Measurements from ENCODE around the gene PSMD6. TPM values are rescaled to one million over a fixed set of nuclear protein-coding genes. Genes with fewer than 3 reads are reported as not detected.

Gene PSMD6
- polyA plus RNA-seq, 1 experiment = 47.8 TPM

- POLR2A ChIA-PET = no interaction called here
- no peaks in the 10 kb centered on the region for H3K36me3 ChIP-seq (ENCODE audit: control insufficient read depth, insufficient read depth, low read length)
- DNase-seq (ENCODE audit: low read depth) = no peak
- CTCF ChIA-PET = interaction anchor here (0.6 to 12.5 kb wide), 9 partner anchors 68 to 456 kb away, joined by 3 to 123 read pairs (median 5); no protein-coding TSS in a partner anchor
- TF ChIP-seq CTCF (IDR thresholded peaks at IDR 0.05; ENCODE audit: insufficient read depth, low read depth, low read length) = no peak
- H3K4me3 ChIP-seq (ENCODE audit: low read depth, low read length) = no peak overlapping the region
- H3K27me3 ChIP-seq (ENCODE audit: control insufficient read depth, insufficient read depth, low read length) = peaks cover 6% of the 10 kb centered on the region
Measured at GRCh38 chr3:64029287-64029686, 6.0 kb upstream of the PSMD6 start.

- no peak for DNase-seq (ENCODE audit: low read depth)
- Histone ChIP-seq H3K4me3 (ENCODE audit: low read depth, low read length) (no peak overlapping the region), H3K36me3 (ENCODE audit: control insufficient read depth, insufficient read depth, low read length) (no peaks in the 10 kb centered on the region), H3K27me3 (ENCODE audit: control insufficient read depth, insufficient read depth, low read length) (peaks cover 6% of the 10 kb centered on the region)
- ChIA-PET POLR2A (no interaction called here), CTCF (interaction anchor here (1.5 to 12.5 kb wide), 3 partner anchors 67 to 456 kb away, joined by 3 to 123 read pairs (median 27); no protein-coding TSS in a partner anchor)
- TF ChIP-seq CTCF (IDR thresholded peaks at IDR 0.05; ENCODE audit: insufficient read depth, low read depth, low read length) = no peak
Measured at GRCh38 chr3:64028754-64029153, 5.5 kb upstream of the PSMD6 start.

- POLR2A ChIA-PET = interaction anchor here (0.7 kb wide), 1 partner anchor 204 kb away, joined by 3 read pairs; no protein-coding TSS in a partner anchor
- H3K4me3 ChIP-seq (ENCODE audit: low read depth, low read length) = no peak overlapping the region
- H3K36me3 ChIP-seq (ENCODE audit: control insufficient read depth, insufficient read depth, low read length) = no peaks in the 10 kb centered on the region
- no peak for TF ChIP-seq CTCF (IDR thresholded peaks at IDR 0.05; ENCODE audit: insufficient read depth, low read depth, low read length)
- CTCF ChIA-PET = interaction anchor here (1.4 to 12.5 kb wide), 3 partner anchors 371 to 678 kb away, joined by 3 to 123 read pairs (median 7); no protein-coding TSS in a partner anchor
- H3K27me3 ChIP-seq (ENCODE audit: control insufficient read depth, insufficient read depth, low read length) = peaks cover 6% of the 10 kb centered on the region
- no peak for DNase-seq (ENCODE audit: low read depth)
Measured at GRCh38 chr3:64027658-64028057, 4.4 kb upstream of the PSMD6 start.

- TF ChIP-seq CTCF (IDR thresholded peaks at IDR 0.05; ENCODE audit: insufficient read depth, low read depth, low read length) = no peak
- Histone ChIP-seq H3K36me3 (ENCODE audit: control insufficient read depth, insufficient read depth, low read length) (no peaks in the 10 kb centered on the region), H3K4me3 (ENCODE audit: low read depth, low read length) (no peak overlapping the region), H3K27me3 (ENCODE audit: control insufficient read depth, insufficient read depth, low read length) (peaks cover 6% of the 10 kb centered on the region)
- ChIA-PET POLR2A (no interaction called here), CTCF (interaction anchor here (2.0 to 12.5 kb wide), 2 partner anchors 373 to 458 kb away, joined by 7 to 123 read pairs; no protein-coding TSS in a partner anchor)
- DNase-seq (ENCODE audit: low read depth) = no peak
Measured at GRCh38 chr3:64026346-64026745, 3.1 kb upstream of the PSMD6 start.

- no peak for TF ChIP-seq CTCF (IDR thresholded peaks at IDR 0.05; ENCODE audit: insufficient read depth, low read depth, low read length)
- Histone ChIP-seq H3K27me3 (ENCODE audit: control insufficient read depth, insufficient read depth, low read length) (peaks cover 3% of the 10 kb centered on the region; the same call in 1 of the 2 replicates), H3K36me3 (ENCODE audit: control insufficient read depth, insufficient read depth, low read length) (no peaks in the 10 kb centered on the region), H3K4me3 (ENCODE audit: low read depth, low read length) (no peak overlapping the region)
- CTCF ChIA-PET = interaction anchor here (0.6 to 12.5 kb wide), 30 partner anchors 9 to 1426 kb away, joined by 3 to 123 read pairs (median 4); no protein-coding TSS in a partner anchor
- POLR2A ChIA-PET = no interaction called here
- no peak for DNase-seq (ENCODE audit: low read depth)
Measured at GRCh38 chr3:64023861-64024223, 548 bp upstream of the PSMD6 start.
